ENCODE measurements around the gene XK.

Gene XK

DNA sequence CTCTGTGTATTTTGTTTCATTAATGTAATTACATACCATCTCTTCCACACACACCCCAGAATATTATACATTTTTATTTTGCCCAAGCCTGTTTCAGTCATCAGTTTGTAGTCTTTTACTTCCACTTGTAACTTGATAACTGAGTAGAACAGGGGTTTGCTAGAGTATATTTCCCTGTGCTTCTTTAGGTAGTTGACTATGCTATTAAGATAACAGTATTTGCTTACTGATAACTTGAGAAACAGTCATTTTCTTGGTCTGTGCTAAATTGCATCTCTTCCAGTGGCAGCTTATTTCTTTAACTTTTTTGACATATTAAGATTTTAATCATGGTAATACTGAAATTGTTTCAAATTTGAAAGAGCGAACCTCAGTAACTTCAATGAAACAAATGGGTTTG, 7.0 kb upstream of the XK start:
- Histone ChIP-seq H3K4me3 (ENCODE audit: low read depth in 1 of 5, low read length in 5 of 5) (no peak overlapping the region), H3K9me3 (ENCODE audit: control insufficient read depth in 5 of 5, low read length in 5 of 5) (peaks cover 0 to 3% (median 0%) of the 10 kb centered on the region in 5 donors), H3K27me3 (ENCODE audit: control insufficient read depth in 5 of 5, insufficient read depth in 4 of 5, low read length in 5 of 5) (peaks cover 0 to 4% (median 0%) of the 10 kb centered on the region in 5 donors), H3K4me1 (ENCODE audit: control insufficient read depth in 5 of 5, insufficient read depth in 5 of 5, low read length in 5 of 5) (no peaks in the 10 kb centered on the region), H3K9ac (ENCODE audit: low read length in 5 of 5) (no peak overlapping the region), H3K27ac (ENCODE audit: low read depth, low read length) (no peak overlapping the region), H3K36me3 (ENCODE audit: control insufficient read depth in 5 of 5, insufficient read depth in 5 of 5, low read length in 5 of 5) (no peaks in the 10 kb centered on the region)

DNA sequence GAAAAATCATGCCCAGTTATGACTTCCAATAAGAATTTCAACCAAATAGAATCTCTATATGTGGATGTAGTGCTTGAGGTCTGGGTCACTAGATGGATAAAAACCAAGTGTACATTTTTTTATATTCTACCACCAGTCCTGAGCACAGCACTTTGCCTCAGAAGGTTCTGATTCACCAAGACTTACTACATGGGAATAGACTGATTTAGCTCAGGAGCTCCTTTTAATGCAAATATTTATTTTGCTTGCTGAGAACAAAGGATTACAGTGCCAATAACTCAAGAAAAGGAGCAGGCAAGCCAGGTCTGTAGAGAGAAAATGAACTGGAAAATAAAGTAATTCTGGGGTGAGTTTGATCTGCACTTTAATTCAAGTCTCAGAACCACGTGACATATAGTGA, 6.4 kb upstream of the XK start:
- Histone ChIP-seq H3K27me3 (ENCODE audit: control insufficient read depth in 5 of 5, insufficient read depth in 4 of 5, low read length in 5 of 5) (peaks cover 0 to 4% (median 0%) of the 10 kb centered on the region in 5 donors), H3K27ac (ENCODE audit: low read depth, low read length) (no peak overlapping the region), H3K9me3 (ENCODE audit: control insufficient read depth in 5 of 5, low read length in 5 of 5) (peaks cover 0 to 3% (median 0%) of the 10 kb centered on the region in 5 donors), H3K4me3 (ENCODE audit: low read depth in 1 of 5, low read length in 5 of 5) (no peak overlapping the region), H3K4me1 (ENCODE audit: control insufficient read depth in 5 of 5, insufficient read depth in 5 of 5, low read length in 5 of 5) (no peaks in the 10 kb centered on the region), H3K36me3 (ENCODE audit: control insufficient read depth in 5 of 5, insufficient read depth in 5 of 5, low read length in 5 of 5) (no peaks in the 10 kb centered on the region), H3K9ac (ENCODE audit: low read length in 5 of 5) (no peak overlapping the region)

DNA sequence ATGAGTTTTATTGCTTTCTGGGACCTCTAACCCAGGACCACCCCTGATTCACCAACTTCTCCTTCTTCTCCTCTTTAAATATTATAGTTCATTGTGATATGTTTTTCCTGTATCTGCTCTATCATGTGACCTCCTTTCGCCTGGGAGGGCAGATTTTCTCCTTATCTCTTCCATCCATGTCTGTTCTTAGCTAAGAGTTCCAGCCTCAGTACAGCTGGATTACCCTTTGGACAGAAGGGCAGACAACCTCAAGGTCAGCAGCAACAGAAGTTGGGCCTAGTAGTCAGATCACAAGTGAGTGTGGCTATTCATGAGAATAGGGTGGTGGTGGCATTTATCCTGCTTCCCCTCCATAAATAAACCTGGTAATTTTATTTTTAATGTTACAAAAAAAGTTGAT, 5.7 kb upstream of the XK start:
- Histone ChIP-seq H3K27me3 (ENCODE audit: control insufficient read depth in 5 of 5, insufficient read depth in 4 of 5, low read length in 5 of 5) (peaks cover 0 to 4% (median 0%) of the 10 kb centered on the region in 5 donors), H3K27ac (ENCODE audit: low read depth, low read length) (no peak overlapping the region), H3K36me3 (ENCODE audit: control insufficient read depth in 5 of 5, insufficient read depth in 5 of 5, low read length in 5 of 5) (no peaks in the 10 kb centered on the region), H3K4me3 (ENCODE audit: low read depth in 1 of 5, low read length in 5 of 5) (no peak overlapping the region), H3K9me3 (ENCODE audit: control insufficient read depth in 5 of 5, low read length in 5 of 5) (peaks cover 0 to 3% (median 0%) of the 10 kb centered on the region in 5 donors), H3K9ac (ENCODE audit: low read length in 5 of 5) (no peak overlapping the region), H3K4me1 (ENCODE audit: control insufficient read depth in 5 of 5, insufficient read depth in 5 of 5, low read length in 5 of 5) (no peaks in the 10 kb centered on the region)

DNA sequence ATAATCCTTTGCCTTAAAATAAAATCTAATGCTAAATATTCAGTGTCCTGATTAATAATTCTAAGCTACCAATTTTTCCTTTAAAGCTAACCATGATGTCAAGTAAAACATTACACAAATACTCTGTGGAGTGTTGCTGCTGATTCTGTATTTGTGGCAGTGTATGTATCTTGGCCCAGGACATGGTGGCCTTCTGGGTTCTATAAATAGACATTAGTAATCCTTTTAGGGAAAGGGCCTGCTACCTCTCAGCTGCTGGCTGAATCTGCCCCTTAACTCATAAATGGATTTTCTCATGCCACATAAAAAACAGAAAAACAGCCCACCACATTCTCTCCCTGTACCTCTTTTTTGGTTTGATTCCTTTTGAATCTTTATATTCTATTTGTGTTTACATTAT, 1.2 kb upstream of the XK start:
- Histone ChIP-seq H3K36me3 (ENCODE audit: control insufficient read depth in 5 of 5, insufficient read depth in 5 of 5, low read length in 5 of 5) (no peaks in the 10 kb centered on the region), H3K27ac (ENCODE audit: low read depth, low read length) (no peak overlapping the region), H3K4me1 (ENCODE audit: control insufficient read depth in 5 of 5, insufficient read depth in 5 of 5, low read length in 5 of 5) (peaks cover 0 to 5% (median 4%) of the 10 kb centered on the region in 5 donors), H3K9me3 (ENCODE audit: control insufficient read depth in 5 of 5, low read length in 5 of 5) (no peaks in the 10 kb centered on the region), H3K4me3 (ENCODE audit: low read depth in 1 of 5, low read length in 5 of 5) (no peak overlapping the region), H3K9ac (ENCODE audit: low read length in 5 of 5) (no peak overlapping the region), H3K27me3 (ENCODE audit: control insufficient read depth in 5 of 5, insufficient read depth in 4 of 5, low read length in 5 of 5) (peaks cover 0 to 12% (median 4%) of the 10 kb centered on the region in 5 donors)

DNA sequence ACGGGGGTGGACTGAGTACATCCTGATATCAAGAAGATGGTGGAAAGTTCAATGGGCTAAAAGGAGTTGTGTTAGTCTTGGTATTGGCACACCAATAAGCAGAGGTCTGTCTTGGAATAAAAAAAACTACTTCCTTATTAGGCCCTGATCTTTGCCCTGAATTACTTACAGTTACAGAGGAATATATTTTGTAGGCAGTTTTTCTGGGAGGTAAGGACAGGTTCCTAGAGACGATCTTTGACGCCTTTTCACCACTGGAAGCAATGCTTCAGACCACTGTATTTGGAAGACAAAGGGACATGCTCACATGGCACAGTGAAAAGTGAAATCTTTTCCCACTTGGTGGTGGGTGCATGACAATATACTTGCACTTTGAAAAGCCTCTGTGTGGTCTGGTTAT, 618 bp upstream of the XK start:
- Histone ChIP-seq H3K4me3 (ENCODE audit: low read depth in 1 of 5, low read length in 5 of 5) (peak overlapping the region in 3 of 5 donors; percentile 55 to 68 (median 58)), H3K4me1 (ENCODE audit: control insufficient read depth in 5 of 5, insufficient read depth in 5 of 5, low read length in 5 of 5) (peaks cover 0 to 5% (median 4%) of the 10 kb centered on the region in 5 donors), H3K9me3 (ENCODE audit: control insufficient read depth in 5 of 5, low read length in 5 of 5) (no peaks in the 10 kb centered on the region), H3K27ac (ENCODE audit: low read depth, low read length) (no peak overlapping the region), H3K9ac (ENCODE audit: low read length in 5 of 5) (no peak overlapping the region), H3K27me3 (ENCODE audit: control insufficient read depth in 5 of 5, insufficient read depth in 4 of 5, low read length in 5 of 5) (peaks cover 0 to 9% (median 4%) of the 10 kb centered on the region in 5 donors), H3K36me3 (ENCODE audit: control insufficient read depth in 5 of 5, insufficient read depth in 5 of 5, low read length in 5 of 5) (no peaks in the 10 kb centered on the region)

DNA sequence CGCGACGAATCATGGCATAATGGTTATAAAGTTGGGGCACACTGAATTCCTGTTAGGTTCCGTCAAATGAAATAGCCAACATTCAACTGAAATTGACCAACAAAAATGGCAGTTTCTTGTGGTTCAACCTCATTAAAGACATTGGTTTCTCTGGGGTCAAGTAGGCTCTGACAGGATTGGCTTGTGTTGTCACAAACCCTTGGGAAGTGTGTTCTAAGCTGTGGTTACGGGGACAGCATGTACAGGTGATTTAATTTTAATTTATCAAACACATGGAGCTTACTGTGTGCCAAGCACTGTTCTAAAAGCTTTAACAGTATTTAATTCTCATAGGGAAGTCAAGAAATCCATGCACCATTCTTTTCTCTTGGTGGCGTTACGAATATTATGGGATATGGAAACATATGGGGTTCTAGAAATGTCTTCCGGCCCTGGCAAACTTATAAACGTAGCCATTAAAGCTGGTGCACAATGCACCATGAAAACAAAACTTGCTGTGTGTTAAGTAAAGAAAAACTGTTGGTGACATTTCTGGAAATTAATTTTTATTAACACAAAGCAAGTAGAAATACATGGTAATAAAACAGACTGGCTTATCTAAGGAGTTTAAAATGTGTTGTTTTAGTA, 891 bp downstream of the XK start:
- peak overlapping the region in 4 of 5 donors; percentile 50 to 68 (median 56) for H3K4me3 ChIP-seq (ENCODE audit: low read depth in 1 of 5, low read length in 5 of 5)
- no peak overlapping the region for H3K9ac ChIP-seq (ENCODE audit: low read length in 5 of 5)
- peaks cover 0 to 5% (median 4%) of the 10 kb centered on the region in 5 donors for H3K4me1 ChIP-seq (ENCODE audit: control insufficient read depth in 5 of 5, insufficient read depth in 5 of 5, low read length in 5 of 5)
- H3K27me3 ChIP-seq (ENCODE audit: control insufficient read depth in 5 of 5, insufficient read depth in 4 of 5, low read length in 5 of 5) = peaks cover 3 to 8% (median 4%) of the 10 kb centered on the region in 5 donors
- no peaks in the 10 kb centered on the region for H3K9me3 ChIP-seq (ENCODE audit: control insufficient read depth in 5 of 5, low read length in 5 of 5)
- H3K36me3 ChIP-seq (ENCODE audit: control insufficient read depth in 5 of 5, insufficient read depth in 5 of 5, low read length in 5 of 5) = no peaks in the 10 kb centered on the region
- no peak overlapping the region for H3K27ac ChIP-seq (ENCODE audit: low read depth, low read length)

DNA sequence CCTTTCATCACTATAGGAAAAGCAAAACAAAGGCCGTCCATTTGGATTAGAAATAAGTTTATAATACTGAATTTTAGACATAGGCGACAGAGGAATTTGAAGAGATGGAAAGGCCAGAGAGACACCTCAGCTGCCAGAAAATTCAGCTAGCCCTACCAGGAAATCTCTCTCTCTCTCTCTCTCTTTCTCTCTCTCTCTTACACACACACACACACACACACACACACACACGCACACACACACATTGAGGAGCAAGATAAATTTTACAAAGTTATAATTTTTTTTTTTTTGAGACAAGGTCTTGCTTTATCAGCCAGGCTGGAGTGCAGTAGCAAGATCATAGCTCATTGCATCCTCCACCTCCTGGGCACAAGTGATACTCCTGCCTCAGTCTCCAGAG, 1.4 kb downstream of the XK start:
- no peaks in the 10 kb centered on the region for H3K36me3 ChIP-seq (ENCODE audit: control insufficient read depth in 5 of 5, insufficient read depth in 5 of 5, low read length in 5 of 5)
- no peak overlapping the region for H3K4me3 ChIP-seq (ENCODE audit: low read depth in 1 of 5, low read length in 5 of 5)
- H3K9me3 ChIP-seq (ENCODE audit: control insufficient read depth in 5 of 5, low read length in 5 of 5) = no peaks in the 10 kb centered on the region
- H3K27me3 ChIP-seq (ENCODE audit: control insufficient read depth in 5 of 5, insufficient read depth in 4 of 5, low read length in 5 of 5) = peaks cover 3 to 8% (median 4%) of the 10 kb centered on the region in 5 donors
- no peak overlapping the region for H3K27ac ChIP-seq (ENCODE audit: low read depth, low read length)
- peaks cover 0 to 5% (median 4%) of the 10 kb centered on the region in 5 donors for H3K4me1 ChIP-seq (ENCODE audit: control insufficient read depth in 5 of 5, insufficient read depth in 5 of 5, low read length in 5 of 5)
- no peak overlapping the region for H3K9ac ChIP-seq (ENCODE audit: low read length in 5 of 5)

DNA sequence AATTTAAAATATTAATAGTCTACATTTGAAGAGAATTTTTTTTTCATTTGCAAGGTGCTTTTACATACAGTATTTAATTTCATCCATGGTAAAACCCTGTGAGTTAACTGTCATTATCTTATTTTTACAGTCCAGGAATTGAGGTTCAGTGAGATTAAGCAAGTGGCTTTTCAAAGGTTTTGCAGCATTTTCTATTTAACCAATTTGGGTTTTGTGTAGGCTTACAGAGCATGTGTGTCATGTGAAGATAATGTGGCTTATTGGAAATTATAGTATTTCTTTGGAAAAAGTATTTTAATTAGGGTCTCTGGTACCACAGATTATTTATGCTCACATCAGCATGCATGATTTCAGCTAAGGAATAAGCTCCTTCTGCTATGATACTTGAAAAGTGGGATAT, 4.5 kb downstream of the XK start:
- no peaks in the 10 kb centered on the region for H3K9me3 ChIP-seq (ENCODE audit: control insufficient read depth in 5 of 5, low read length in 5 of 5)
- H3K9ac ChIP-seq (ENCODE audit: low read length in 5 of 5) = no peak overlapping the region
- H3K4me3 ChIP-seq (ENCODE audit: low read depth in 1 of 5, low read length in 5 of 5) = no peak overlapping the region
- no peak overlapping the region for H3K27ac ChIP-seq (ENCODE audit: low read depth, low read length)
- H3K36me3 ChIP-seq (ENCODE audit: control insufficient read depth in 5 of 5, insufficient read depth in 5 of 5, low read length in 5 of 5) = no peaks in the 10 kb centered on the region
- peaks cover 0 to 5% (median 4%) of the 10 kb centered on the region in 5 donors for H3K4me1 ChIP-seq (ENCODE audit: control insufficient read depth in 5 of 5, insufficient read depth in 5 of 5, low read length in 5 of 5)
- H3K27me3 ChIP-seq (ENCODE audit: control insufficient read depth in 5 of 5, insufficient read depth in 4 of 5, low read length in 5 of 5) = peaks cover 4 to 10% (median 6%) of the 10 kb centered on the region in 5 donors

DNA sequence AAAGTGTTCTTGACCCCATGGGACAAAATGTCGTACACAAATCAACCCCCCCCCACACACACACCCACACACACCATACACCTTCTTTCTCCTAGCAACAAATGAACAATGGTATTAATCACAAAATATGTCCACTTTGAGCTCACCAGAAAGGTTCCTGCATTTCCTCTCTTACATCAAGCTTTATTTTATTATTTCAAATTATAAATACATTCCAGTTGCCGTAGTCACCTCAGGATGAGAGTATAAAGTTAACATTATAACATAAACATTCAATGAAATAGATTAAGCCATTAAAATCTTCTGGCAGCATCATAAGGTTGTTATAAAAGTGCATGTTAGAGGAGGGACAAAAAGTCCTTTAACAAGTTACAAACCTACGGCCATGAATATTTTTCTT, 7.3 kb downstream of the XK start:
- H3K27me3 ChIP-seq (ENCODE audit: control insufficient read depth in 5 of 5, insufficient read depth in 4 of 5, low read length in 5 of 5) = peaks cover 0 to 6% (median 2%) of the 10 kb centered on the region in 5 donors
- H3K9me3 ChIP-seq (ENCODE audit: control insufficient read depth in 5 of 5, low read length in 5 of 5) = no peaks in the 10 kb centered on the region
- H3K4me1 ChIP-seq (ENCODE audit: control insufficient read depth in 5 of 5, insufficient read depth in 5 of 5, low read length in 5 of 5) = no peaks in the 10 kb centered on the region
- no peak overlapping the region for H3K4me3 ChIP-seq (ENCODE audit: low read depth in 1 of 5, low read length in 5 of 5)
- no peaks in the 10 kb centered on the region for H3K36me3 ChIP-seq (ENCODE audit: control insufficient read depth in 5 of 5, insufficient read depth in 5 of 5, low read length in 5 of 5)
- no peak overlapping the region for H3K9ac ChIP-seq (ENCODE audit: low read length in 5 of 5)
- no peak overlapping the region for H3K27ac ChIP-seq (ENCODE audit: low read depth, low read length)

DNA sequence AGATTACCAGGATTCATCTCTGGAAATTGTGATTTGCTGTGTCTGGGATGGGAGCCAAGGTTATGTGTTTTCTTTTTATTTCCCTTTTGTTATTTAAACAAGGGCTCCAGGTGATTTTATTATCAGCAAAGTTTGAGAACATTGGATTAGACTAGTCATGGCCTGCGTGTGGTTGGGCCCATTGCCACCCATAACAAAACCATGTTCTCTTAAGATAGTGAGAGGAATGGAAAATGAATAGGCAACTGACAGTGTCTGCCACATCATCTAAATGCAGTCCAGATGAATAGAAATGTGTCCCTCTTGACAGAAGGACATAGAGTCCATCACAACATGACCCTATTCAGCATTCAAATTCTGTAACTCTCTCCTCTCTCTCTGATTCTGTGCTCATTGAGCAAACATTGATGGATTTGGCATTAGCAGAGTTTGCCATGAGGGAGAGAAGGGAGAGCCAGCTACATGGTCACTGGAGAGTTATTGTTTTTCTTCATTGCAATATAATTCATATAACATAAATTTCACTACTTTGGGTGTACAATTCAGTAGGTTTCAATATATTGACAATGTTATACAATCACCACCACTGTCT, 11.7 kb downstream of the XK start:
- no peak overlapping the region for H3K27ac ChIP-seq (ENCODE audit: low read depth, low read length)
- H3K27me3 ChIP-seq (ENCODE audit: control insufficient read depth in 5 of 5, insufficient read depth in 4 of 5, low read length in 5 of 5) = peaks cover 5 to 15% (median 14%) of the 10 kb centered on the region in 5 donors
- no peaks in the 10 kb centered on the region for H3K9me3 ChIP-seq (ENCODE audit: control insufficient read depth in 5 of 5, low read length in 5 of 5)
- H3K36me3 ChIP-seq (ENCODE audit: control insufficient read depth in 5 of 5, insufficient read depth in 5 of 5, low read length in 5 of 5) = no peaks in the 10 kb centered on the region
- H3K9ac ChIP-seq (ENCODE audit: low read length in 5 of 5) = no peak overlapping the region
- no peaks in the 10 kb centered on the region for H3K4me1 ChIP-seq (ENCODE audit: control insufficient read depth in 5 of 5, insufficient read depth in 5 of 5, low read length in 5 of 5)
- H3K4me3 ChIP-seq (ENCODE audit: low read depth in 1 of 5, low read length in 5 of 5) = no peak overlapping the region

Measured in subcutaneous abdominal adipose tissue (tissue), 5 donors.